Activated CD4-positive, alpha-beta memory T cell treated with anti-CD3 and anti-CD28 coated beads for 36 hours (primary cell): ENCODE data around the gene TRNAU1AP. TPM values are rescaled to one million over a fixed set of nuclear protein-coding genes. Genes with fewer than 3 reads are reported as not detected.

Source experiments
- total RNA-seq, 2 experiments: library from RNA; stranded (reverse); gene quantifications; one replicate each; pipeline ENCODE4 v1.2.3, GENCODE V29; 2021

Gene TRNAU1AP
- total RNA-seq, 2 experiments from 2014 or later: 57.3 to 59.6 TPM

Other genes starting within 250 kb of the TRNAU1AP start
- gene MED18, start 224.0 kb upstream of the TRNAU1AP start, total RNA-seq: 10 to 100 TPM; 19.8 to 20.0 TPM
- 10 to 100 TPM; 19.5 to 21.5 TPM for gene PHACTR4, start 183.3 kb upstream of the TRNAU1AP start, total RNA-seq
- gene RCC1, start 47.0 kb upstream of the TRNAU1AP start, total RNA-seq: 10 to 100 TPM; 83.5 to 86.1 TPM
- not detected for gene RAB42, start 39.2 kb downstream of the TRNAU1AP start, total RNA-seq
- 10 to 100 TPM; 26.8 to 27.5 TPM for gene TAF12, start 90.0 kb downstream of the TRNAU1AP start, total RNA-seq
- gene RNU11, start 95.5 kb downstream of the TRNAU1AP start, total RNA-seq: not detected
- gene GMEB1, start 115.7 kb downstream of the TRNAU1AP start, total RNA-seq: 10 to 100 TPM; 21.4 to 22.6 TPM
- 10 to 100 TPM; 74.3 to 80.1 TPM for gene YTHDF2, start 183.9 kb downstream of the TRNAU1AP start, total RNA-seq